Vagina (tissue), 2 donors: ENCODE results near the gene PIAS1.

ENCODE experiments used
- POLR2A ChIP-seq, 2 donors: fragments of 450-650 bp; IDR thresholded peaks; one replicate each; pipeline ENCODE4 v1.6.1; 2017; ENCODE audit warnings: antibody characterized with exemption in 2 of 2, mild to moderate bottlenecking in 2 of 2, moderate library complexity in 2 of 2
- TF ChIP-seq, protein P1 (sequence below), 3 experiments: fragments of 450-650 bp in 2 of 3; fragments of 200-600 bp in 1 of 3; sonication (generic) in 1 of 3; IDR thresholded peaks; one replicate each; pipeline ENCODE4 v1.5.1; 2017 to 2019; ENCODE audit warnings: antibody characterized with exemption in 3 of 3, mild to moderate bottlenecking in 2 of 3, moderate library complexity in 2 of 3

- TF ChIP-seq, protein P1, sequence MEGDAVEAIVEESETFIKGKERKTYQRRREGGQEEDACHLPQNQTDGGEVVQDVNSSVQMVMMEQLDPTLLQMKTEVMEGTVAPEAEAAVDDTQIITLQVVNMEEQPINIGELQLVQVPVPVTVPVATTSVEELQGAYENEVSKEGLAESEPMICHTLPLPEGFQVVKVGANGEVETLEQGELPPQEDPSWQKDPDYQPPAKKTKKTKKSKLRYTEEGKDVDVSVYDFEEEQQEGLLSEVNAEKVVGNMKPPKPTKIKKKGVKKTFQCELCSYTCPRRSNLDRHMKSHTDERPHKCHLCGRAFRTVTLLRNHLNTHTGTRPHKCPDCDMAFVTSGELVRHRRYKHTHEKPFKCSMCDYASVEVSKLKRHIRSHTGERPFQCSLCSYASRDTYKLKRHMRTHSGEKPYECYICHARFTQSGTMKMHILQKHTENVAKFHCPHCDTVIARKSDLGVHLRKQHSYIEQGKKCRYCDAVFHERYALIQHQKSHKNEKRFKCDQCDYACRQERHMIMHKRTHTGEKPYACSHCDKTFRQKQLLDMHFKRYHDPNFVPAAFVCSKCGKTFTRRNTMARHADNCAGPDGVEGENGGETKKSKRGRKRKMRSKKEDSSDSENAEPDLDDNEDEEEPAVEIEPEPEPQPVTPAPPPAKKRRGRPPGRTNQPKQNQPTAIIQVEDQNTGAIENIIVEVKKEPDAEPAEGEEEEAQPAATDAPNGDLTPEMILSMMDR (IDR thresholded peaks at IDR 0.05), result no peak
- no peak for TF ChIP-seq POLR2A (IDR thresholded peaks at IDR 0.05)
Measured at GRCh38 chr15:68224546-68225250, 170.6 kb downstream of the PIAS1 start.
